CD4-positive, alpha-beta T cell treated with Interleukin-2 at 100 ng/mL for 4 hours (primary cell): ENCODE results near the gene ZNF746.
"Not testable (repeated sequence)": the region's sequence is repeated elsewhere in the genome, so short reads cannot be mapped to it uniquely, and the experiment has no call there.

ENCODE experiments used
- DNase-seq: peaks from one replicate; pipeline ENCODE4 v3.0.0-alpha.2; 2020; ENCODE audit warnings: low spot score

The ZNF746 gene

DNA sequence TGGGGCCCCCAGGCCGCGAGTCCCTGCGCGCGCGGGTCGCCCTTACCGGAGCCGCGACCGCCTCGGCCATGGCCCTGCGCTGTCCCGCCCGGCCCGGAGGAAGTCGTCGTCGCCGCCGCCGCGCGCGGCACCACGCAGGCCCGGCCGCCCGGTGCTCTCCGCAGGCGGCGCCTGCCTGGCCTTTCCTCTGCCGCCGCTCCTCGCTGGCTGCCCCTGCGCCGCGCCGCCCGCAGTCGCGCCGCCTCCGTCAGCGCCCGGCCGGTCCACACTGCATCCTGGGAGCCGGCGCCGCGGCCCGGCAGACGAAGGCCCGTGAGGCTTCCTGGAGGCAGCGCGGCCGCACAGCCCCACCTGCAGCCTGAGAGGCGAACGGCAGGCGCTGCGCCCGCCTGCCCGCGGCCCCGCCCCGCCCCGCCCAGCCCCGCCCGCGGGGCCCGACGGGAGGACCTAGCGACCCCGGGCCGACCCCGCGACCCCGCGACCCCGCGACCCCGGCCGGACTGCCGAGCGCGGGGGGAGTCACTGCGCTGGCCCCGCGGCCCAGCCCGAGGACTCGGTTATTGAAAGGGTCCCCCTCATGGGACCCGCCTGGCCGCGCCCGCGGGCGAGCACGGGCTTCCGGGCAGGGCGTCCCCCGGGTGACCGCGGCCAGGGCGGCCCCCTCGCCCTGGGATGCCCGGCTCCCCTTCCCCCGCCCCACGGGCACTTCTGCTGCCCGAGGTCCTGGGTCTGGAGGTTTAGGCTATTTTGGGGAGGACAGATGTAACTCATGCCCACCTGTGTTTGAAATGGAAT is at the start of gene ZNF746:
Gene ZNF746 (minus strand): TSS at position 343 of the 795 bp plus-strand sequence. CDS start 273 bp downstream, at position 70.
- peak; percentile 81 for DNase-seq

DNA sequence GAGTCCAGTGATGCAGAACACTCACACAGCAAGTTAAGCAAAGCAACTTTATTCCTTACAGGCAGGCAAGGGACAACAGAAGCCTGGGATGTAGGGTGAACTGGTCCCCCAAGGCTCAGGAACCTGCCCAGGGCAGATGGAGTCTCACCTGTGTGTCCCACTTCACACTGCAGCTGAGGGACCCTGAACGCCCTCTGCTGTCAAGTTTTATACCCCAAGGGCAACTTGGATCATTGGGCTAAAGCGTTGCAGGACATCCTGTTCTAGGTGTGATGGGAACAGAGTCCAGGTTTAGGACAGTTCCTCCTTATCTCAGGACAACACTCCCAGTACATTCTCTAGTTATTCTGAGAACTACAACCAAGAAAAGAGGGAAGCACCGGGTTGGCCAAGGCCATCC is 49.5 kb upstream of the ZNF746 start:
- DNase-seq, result no peak

DNA sequence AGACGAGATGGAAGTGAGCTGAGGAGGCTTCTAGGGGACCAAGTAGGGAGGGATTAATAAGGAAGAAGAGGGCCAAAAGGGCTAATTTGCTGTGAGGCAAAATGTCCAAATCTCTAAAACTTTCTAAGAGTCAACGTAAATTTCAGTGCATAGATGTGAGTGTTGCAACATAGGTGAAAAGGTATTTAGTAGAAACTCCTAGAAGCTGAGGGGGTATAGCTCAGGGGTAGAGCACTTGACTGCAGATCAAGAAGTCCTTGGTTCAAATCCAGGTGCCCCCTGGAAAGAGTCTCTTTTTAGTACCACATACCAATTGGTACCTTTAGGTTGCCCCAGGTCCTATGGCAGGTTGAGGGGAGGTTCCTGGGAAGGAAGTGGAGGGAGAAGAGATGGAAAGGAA is 48.7 kb upstream of the ZNF746 start:
- no peak for DNase-seq

DNA sequence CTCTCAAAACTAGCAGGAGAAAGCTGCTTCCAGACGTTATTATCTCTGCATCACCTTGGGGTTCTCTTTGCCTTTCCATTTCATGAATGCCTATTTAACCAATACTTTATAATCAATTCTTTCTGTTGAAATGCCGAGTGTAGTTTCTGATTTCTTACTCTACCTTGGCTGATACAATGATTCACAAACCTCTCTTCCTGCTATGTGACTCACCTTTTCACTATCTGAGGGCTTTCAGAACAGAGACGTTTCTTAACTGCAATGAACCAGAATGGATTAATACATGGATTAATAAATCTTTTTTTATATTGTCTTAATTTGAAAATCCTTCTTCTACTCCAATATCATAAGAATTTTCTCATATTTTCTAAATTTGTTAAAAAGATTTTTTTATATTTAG is 46.4 kb upstream of the ZNF746 start:
- no peak for DNase-seq

DNA sequence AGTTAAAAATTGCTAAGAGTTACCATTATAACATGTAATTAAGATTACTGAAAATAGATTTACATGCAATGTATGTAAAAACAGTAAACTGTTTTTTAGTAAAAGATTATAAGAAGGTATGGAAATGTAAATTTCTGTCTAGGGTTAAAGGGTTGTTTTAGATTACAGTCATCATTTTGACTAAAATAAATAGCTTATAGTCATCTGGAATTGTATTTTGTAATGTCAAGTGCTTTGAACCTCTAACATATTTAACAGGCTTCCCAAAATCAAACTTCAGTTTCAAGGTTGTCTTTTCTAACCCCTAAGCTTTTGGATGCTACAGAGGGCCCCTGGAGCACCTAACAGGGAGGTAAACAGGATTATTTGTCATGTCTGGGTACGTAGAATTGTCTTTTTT is 35.0 kb upstream of the ZNF746 start:
- no peak for DNase-seq

DNA sequence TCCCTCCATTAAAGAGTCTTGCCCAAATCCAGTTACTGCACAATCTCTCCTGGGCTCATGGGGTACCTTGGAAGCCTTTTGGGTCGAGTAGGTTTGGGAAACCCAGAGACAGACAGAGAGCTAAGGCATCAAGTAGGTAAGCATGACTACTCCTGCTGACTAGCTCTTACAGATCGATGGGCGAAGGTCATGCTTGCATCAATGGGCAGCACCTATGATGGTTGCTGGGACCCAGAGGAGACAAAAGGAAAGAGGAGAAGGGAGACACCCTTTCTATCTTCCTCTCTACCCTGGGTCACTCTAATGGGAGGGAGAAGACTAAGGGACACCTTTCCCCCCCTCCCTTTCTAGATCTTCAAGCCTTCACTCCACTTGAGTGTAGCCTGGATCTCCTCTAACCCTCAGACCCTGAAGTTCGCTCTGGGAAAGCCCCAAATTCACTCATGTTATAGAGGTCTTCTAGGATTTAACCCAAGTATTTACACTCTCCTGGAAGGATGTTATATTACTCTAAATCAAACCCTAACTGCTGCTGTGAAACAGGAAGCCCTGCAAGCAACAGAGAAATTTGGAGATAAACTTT is 31.6 kb upstream of the ZNF746 start:
- DNase-seq, result no peak

DNA sequence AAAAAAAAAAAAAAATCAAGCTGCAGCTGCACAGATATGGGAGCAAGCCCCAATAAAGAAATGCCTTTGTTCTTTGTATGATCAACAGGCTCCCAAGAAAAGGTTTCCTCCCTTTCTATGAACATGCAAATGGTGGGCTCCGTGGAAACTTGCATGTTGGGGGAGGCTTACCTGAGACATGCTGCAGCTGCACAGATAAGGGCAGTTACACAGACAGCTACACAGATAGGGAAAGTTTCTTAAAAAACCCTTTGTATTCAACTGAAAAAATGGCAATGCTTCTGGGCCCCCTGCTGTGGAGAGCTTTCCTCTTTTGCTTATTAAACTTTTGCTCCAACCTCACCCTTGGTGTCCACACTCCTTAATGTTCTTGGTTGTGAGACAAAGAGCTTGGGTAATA is 29.8 kb upstream of the ZNF746 start:
- no peak for DNase-seq

DNA sequence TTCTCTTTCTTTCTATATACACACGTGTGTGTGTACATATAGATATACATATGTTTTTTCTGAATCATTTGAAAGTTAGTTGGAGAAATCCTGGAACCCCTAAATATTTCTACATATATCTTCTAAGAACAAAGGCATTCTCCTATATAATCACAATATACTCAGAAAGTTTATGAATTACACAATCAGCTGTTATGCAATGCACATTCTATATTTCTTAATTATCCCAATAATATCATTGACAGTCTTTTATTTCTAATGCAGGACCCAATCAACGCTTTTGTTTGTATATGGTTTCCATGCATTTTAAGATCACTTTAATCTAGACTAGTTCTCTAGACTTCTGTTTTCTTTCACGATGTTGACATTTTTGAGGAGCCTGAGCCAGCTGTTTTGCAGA is 27.7 kb upstream of the ZNF746 start:
- no peak for DNase-seq

DNA sequence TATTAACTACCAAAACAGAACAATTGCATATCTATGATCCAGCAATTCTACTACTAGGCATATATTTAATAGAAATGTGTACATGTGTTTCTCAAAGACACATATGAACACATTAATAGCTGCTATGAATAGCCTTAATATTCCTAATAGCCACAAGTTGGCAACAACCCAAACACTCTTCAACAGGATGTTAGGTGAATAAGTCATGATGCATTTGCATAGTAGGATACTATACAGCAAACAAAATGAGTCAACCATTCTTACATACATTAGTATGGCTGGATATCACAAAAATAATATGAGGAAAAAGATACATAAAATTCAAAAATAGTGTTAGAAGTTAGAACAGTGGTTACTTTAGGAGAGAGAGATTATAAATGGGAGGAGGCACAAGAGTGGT is 26.8 kb upstream of the ZNF746 start:
- DNase-seq, result no peak

DNA sequence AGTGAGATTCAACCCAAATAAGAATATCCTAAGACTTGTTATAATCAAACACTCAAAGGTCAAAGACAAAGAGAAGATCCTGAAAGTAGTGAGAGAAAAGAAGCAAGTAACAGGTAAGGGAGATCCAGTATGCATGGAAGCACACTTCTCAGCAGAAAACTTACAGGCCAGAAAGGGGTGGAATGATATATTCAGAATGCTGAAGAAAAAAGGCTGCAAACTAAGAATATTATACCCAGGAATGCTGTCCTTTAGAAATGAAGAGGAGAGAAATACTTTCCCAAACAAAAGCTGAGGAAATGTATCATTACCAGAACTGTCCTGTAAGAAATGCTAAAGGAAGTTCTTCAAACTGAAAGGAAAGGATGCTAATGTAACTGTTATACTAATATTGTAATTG is 12.6 kb upstream of the ZNF746 start:
- no peak for DNase-seq

DNA sequence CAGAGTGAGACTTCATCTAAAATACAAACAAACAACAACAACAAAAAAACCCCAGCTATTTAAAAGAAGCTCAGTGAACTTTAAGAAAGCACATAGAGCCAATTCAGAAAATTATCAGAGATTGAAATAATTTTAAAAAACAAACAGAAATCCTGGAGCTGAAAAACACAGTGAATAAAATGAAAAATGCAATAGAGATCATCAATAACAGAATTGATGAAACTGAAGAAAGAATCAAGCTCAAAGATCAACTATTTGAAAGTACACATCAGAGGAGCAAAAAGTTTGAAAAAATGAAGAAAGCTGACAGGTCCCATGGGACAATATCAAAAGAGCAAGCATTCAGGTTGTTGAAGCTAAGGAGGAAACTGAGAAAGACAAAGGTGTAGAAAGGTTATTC is 12.2 kb upstream of the ZNF746 start:
- no peak for DNase-seq

DNA sequence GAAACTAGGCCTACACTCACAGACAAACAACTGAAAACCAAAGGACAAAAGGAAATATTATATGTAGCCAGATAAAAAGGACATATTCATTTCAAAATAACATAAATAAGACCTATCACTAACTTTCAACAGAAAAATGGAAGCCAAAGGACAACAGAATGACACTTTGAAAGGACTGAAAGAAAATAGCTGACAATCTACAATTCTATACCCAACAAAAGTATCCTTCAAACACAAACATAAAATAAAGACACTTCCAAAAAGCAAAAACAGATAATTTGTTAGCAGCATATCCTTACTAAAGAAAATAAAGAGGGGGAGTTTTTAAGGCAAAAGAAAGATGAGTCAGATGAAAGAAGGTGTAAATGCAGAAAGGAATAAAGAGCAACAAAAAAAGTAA is 7.9 kb upstream of the ZNF746 start:
- no peak for DNase-seq

DNA sequence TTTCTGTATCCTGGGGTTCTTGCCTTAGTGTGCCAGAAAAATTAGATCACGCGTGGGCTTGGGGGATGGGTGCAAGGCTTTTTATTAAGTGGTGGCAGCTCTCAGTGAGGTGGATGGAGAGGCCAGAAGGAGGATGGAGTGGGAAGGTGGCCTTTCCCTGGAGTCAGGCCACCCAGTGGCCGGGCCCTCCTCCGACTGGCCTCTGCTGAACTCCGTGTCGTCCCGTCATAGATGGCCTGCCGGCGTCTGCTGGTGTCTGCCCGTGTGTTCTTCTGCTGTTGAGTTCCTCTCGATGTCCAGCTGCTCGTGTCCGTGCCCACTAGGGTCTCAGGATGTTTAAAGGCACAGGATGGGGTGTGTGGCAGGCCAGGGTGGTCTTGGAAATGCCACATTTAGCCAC is 4.0 kb upstream of the ZNF746 start:
- DNase-seq, result no peak

DNA sequence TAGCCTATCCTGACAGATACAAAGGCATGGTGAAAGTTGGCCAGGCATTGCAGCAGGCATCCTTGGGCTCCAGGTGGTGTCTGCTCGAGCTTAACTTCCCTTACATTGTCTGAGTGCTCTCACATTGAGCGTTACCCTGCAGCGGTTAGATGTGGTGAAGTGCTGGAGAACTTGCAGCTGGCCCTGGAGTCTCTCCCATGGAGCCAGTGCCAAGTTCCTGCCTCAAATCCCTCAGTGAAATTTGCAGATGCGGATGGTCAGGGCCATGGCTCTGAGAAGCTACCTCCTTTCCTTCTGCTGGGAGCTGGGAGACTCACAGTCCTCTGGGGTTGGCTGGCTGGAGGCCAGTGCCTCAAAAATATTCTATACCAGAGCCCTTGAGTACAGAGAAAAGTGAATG is 3.3 kb upstream of the ZNF746 start:
- DNase-seq, result no peak

DNA sequence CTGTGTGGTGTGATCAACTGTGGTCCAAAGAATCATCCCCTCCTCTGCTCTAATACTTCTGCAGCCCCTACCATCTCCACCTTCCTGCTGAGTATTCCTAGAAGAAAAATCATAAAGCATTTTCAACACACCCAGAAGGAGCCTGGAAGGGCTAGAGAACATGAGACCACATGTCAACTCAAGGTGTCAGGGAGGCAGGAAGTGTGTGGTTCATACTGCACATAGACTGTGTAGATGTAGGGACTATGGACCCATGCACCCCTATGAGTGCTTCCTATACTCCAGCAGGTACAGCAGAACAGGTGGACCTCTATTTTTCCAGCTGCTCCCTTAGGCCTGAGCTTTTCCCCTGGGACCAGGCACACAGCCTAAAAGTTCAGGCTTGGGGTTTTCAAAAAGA is 2.6 kb upstream of the ZNF746 start:
- peak; percentile 13 for DNase-seq

DNA sequence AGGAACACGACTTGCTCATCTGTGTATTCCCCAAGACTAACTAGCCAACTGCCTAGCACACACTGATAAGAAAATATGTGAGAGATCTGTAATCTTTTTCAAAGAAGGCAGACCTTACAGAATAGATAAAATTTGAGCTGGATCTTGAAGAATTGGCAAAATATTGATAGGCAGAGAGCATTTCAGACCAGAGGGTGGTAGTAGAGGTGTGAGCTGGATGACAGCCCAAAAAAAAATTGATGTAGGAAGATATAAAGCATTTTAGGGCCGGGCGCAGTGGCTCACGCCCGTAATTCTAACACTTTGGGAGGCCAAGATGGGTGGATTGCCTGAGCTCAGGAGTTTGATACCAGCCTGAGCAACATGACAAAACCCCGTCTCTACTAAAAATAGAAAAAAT is 1.2 kb upstream of the ZNF746 start:
- DNase-seq, result no peak

DNA sequence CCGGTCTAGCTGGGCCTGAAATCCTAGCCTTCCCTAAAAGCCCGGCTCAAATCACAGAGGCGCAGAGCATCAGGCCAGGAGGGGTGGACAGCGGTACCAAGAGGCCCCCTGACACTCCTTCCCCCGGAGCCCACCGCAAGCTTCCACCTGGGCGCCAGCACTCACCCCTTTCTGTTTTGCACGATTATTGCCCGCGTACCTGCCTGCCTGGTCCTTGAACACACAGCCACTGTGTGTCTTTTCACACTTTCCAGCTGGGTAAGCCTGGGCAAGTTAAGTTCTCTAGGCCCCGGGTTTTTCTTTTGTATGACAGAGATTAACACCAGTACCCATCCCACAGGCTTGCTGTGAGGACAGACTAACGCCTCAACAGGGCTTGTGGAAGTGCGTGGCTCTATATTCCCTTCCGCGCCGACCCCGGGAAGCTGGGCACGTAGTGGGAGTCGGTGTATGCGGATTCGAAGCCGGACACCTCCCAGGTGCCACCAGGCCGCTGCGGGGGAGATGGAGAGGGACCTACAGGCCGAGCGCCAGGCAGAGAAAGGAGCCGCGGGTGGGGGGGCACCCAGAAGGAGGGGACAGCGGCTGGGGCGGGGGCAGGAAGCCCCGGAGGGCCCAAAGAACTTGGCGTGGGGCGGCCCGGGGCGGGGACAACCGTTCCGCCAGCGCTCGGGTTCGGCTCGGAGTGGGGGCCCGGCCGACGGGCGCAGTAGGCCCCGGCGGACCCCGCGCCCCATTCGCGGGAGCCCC is 792 bp downstream of the ZNF746 start:
- peak; percentile 46 for DNase-seq

DNA sequence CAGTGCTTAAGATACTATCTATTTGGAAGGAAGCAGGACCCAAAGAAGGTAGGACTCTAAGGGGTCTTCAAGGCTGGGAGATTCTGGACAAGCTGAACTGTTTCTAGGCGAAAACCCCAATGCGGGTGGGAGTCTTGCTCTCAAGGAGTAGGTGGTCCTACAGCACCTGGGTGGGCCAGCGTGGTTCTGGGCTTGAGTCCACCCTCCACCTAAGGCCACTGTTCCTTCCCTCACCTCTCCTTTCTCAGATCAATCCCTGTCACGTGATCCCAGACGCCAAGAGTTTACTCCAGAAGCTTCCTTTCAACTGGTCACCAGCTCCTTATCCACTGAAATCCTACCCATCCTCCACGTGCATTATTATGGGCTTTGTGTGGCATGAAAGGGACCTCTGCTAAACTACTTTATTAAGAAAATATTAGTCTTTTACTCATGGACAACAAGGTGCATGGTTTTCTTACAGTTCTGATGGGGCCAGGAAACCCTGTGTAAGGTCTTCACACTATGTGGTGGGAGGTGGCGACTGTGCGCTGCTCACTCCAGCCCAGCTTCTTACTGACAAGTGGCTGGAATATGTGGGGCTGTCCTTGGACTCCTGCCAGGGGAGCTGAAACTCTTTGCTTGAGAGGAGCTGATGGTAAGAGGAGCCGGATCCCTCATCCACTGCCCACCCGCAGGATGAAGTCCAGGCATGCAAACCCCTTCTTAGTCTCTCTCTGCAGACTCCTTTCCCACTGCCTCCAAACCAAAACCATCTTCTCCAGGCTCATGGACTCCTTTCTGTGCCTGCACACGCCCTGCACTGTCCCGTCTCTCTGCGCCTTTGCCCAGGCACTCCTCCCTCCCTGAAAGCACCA is 1.6 kb downstream of the ZNF746 start:
- no peak for DNase-seq

DNA sequence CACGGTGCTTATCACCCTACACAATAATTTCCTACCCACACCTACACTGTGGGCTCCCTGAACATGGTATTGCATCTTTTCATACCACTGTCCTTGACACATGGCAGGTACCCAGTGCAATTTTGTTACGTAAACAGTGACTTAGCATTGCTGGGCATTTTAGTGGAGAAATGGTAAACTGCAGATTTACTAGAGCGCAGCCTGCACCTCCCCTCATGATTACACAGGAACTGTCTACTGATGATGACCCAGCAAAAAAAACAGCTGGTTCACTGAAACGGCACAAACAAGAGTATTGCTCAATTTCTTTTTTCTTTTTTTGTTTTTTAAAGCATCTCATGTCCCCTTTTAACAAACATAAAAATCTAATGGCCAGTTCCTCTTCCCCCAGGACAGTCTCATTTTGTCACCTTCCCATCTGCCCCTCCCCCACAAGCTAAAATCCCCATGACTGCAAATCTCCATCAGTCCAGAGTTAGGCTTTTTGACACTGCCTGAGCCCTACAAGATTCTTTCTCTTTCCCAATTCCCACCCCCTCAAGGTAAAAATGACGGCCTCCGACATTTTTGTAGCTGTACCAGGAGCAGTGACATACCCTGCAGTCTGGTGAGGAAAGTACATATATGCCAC is 2.8 kb downstream of the ZNF746 start:
- DNase-seq, result no peak

DNA sequence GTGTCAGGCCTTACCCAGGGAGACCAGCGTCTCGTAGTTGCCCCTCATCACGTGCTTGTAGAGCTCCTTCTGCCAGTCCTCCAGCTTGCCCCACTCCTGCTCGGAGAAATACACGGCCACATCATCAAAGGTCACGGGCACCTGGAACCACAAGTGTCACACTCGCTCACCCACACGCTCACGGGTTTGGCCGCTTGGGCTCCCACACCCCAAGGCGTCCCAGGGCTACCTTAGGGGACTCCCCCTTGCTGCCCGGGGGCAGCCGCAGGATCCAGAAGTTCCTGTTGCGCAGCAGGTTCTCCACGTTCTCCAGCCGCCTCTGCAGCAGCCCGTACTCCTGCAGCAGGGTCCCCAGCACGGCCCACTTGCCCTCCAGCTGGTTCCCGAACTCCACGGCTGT is 3.6 kb downstream of the ZNF746 start:
- not testable (repeated sequence) for DNase-seq

DNA sequence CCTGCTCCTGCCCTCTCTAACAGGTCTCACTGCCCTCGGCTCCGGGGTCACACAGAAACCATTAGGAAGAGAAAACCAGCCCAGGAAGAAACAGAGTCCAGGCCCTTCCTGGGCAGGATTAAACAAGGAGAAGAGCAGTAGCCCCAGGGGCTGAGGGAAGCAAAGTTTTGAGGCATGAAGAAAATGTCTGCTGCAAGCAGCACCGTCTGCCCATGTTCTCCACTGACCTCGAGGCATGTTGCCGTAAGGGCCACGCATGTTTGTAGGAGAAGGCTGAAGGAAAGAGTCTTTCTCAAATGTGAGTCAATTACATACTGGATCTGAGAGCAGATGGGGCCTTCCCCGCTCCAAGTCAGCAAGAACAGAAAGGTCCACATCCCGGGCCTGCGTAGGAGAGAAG is 4.2 kb downstream of the ZNF746 start:
- DNase-seq, result no peak
